HEK293 (cell line): ENCODE data around the gene BABAM1.
A peak's percentile ranks its signal among the peaks of the same experiment; 100 is the strongest.

Experiments used
- CTCF ChIA-PET: fragments of 350-600 bp; formaldehyde crosslinking; extraction: SDS; loops from one replicate; lab custom pipeline; 2021; ENCODE audit warnings: antibody characterized with exemption; lab: Yijun Ruan, JAX
- POLR2A ChIA-PET: fragments of 300-600 bp; formaldehyde crosslinking; extraction: SDS; loops from one replicate; lab custom pipeline; 2020; ENCODE audit warnings: antibody characterized with exemption, inconsistent platforms; lab: Yijun Ruan, JAX
- H3K27ac ChIP-seq: fragments of 200-500 bp; sonication (Bioruptor generic); 2 replicates; pipeline ENCODE4 v1.5.1; 2014; ENCODE audit warnings: low read depth, low read length, control low read depth, inconsistent platforms; ENCODE audit errors: extremely low read depth
- H3K36me3 ChIP-seq, 2 experiments: fragments of 200-500 bp in 1 of 2; sonication (Bioruptor generic) in 1 of 2; 1 replicate in 1 of 2; 2 replicates in 1 of 2; pipeline ENCODE4 v1.5.1; 2014 to 2017; ENCODE audit warnings: inconsistent platforms in 2 of 2, low read length in 2 of 2; ENCODE audit not compliant: control insufficient read depth in 2 of 2, insufficient read depth in 1 of 2
- H3K4me1 ChIP-seq: fragments of 200-500 bp; sonication (Bioruptor generic); 2 replicates; pipeline ENCODE4 v1.5.1; 2014; ENCODE audit warnings: mild to moderate bottlenecking, low read length, inconsistent platforms; ENCODE audit not compliant: control insufficient read depth, insufficient read depth
- H3K4me3 ChIP-seq: 2 replicates; pipeline ENCODE4 v1.5.1; 2011; ENCODE audit warnings: low read depth, mild to moderate bottlenecking, control low read depth, low read length, moderate library complexity
- H3K9me3 ChIP-seq: fragments of 200-500 bp; sonication (Bioruptor generic); 2 replicates; pipeline ENCODE4 v1.5.1; 2014; ENCODE audit warnings: low read depth, low read length, inconsistent platforms; ENCODE audit not compliant: control insufficient read depth, insufficient read depth
- KLF8 ChIP-seq: fragments of 450-650 bp; formaldehyde crosslinking; IDR thresholded peaks from 2 replicates; pipeline ENCODE4 v1.5.1; 2016; ENCODE audit warnings: missing biosample characterization, missing genetic modification characterization
- OSR2 ChIP-seq: fragments of 450-650 bp; formaldehyde crosslinking; IDR thresholded peaks from 2 replicates; pipeline ENCODE4 v1.5.1; 2016; ENCODE audit warnings: missing biosample characterization, missing genetic modification characterization
- SCRT2 ChIP-seq: fragments of 450-650 bp; formaldehyde crosslinking; IDR thresholded peaks from 2 replicates; pipeline ENCODE4 v1.5.1; 2016; ENCODE audit warnings: missing biosample characterization, missing genetic modification characterization
- TRIM28 ChIP-seq: IDR thresholded peaks from 2 replicates; pipeline ENCODE4 v1.6.1; 2011; ENCODE audit warnings: low read length, control low read depth, borderline replicate concordance
- ZBTB48 ChIP-seq: fragments of 450-650 bp; formaldehyde crosslinking; IDR thresholded peaks from 2 replicates; pipeline ENCODE4 v1.5.1; 2016; ENCODE audit warnings: missing biosample characterization, missing genetic modification characterization
- ZFP3 ChIP-seq: fragments of 450-650 bp; formaldehyde crosslinking; IDR thresholded peaks from 2 replicates; pipeline ENCODE4 v1.5.1; 2016; ENCODE audit warnings: low read depth, missing biosample characterization, missing genetic modification characterization
- ZNF121 ChIP-seq: fragments of 450-650 bp; formaldehyde crosslinking; IDR thresholded peaks from 2 replicates; pipeline ENCODE4 v1.5.1; 2016; ENCODE audit warnings: missing biosample characterization, missing genetic modification characterization
- ZNF155 ChIP-seq: fragments of 450-650 bp; formaldehyde crosslinking; IDR thresholded peaks from 2 replicates; pipeline ENCODE4 v1.5.1; 2016; ENCODE audit warnings: missing biosample characterization, missing genetic modification characterization
- ZNF2 ChIP-seq: fragments of 450-650 bp; formaldehyde crosslinking; IDR thresholded peaks from 2 replicates; pipeline ENCODE4 v1.5.1; 2016; ENCODE audit warnings: missing biosample characterization, missing genetic modification characterization
- ZNF335 ChIP-seq: fragments of 450-650 bp; formaldehyde crosslinking; conservative IDR thresholded peaks from 2 replicates; pipeline ENCODE4 v1.5.1; 2016; ENCODE audit warnings: missing biosample characterization, missing genetic modification characterization
- ZNF610 ChIP-seq: fragments of 450-650 bp; formaldehyde crosslinking; IDR thresholded peaks from 2 replicates; pipeline ENCODE4 v1.5.1; 2016; ENCODE audit warnings: missing biosample characterization, missing genetic modification characterization, borderline replicate concordance
- ZNF623 ChIP-seq: fragments of 450-650 bp; formaldehyde crosslinking; IDR thresholded peaks from 2 replicates; pipeline ENCODE4 v1.5.1; 2016; ENCODE audit warnings: missing biosample characterization, missing genetic modification characterization
- ZNF624 ChIP-seq: fragments of 450-650 bp; formaldehyde crosslinking; IDR thresholded peaks from 2 replicates; pipeline ENCODE4 v1.5.1; 2017; ENCODE audit warnings: missing biosample characterization, missing genetic modification characterization
- ZNF654 ChIP-seq: fragments of 450-650 bp; formaldehyde crosslinking; IDR thresholded peaks from 2 replicates; pipeline ENCODE4 v1.5.1; 2016; ENCODE audit warnings: low read depth, missing biosample characterization, missing genetic modification characterization
- ZNF658 ChIP-seq: fragments of 450-650 bp; formaldehyde crosslinking; IDR thresholded peaks from 2 replicates; pipeline ENCODE4; 2016; ENCODE audit warnings: missing biosample characterization, missing genetic modification characterization
- ZNF777 ChIP-seq: fragments of 450-650 bp; formaldehyde crosslinking; IDR thresholded peaks from 2 replicates; pipeline ENCODE4 v1.5.1; 2017; ENCODE audit warnings: missing biosample characterization, missing genetic modification characterization, borderline replicate concordance
- ZNF830 ChIP-seq: fragments of 450-650 bp; IDR thresholded peaks from 2 replicates; pipeline ENCODE4 v1.5.0; 2018; ENCODE audit warnings: missing biosample characterization, missing genetic modification characterization, low read depth, mild to moderate bottlenecking, moderate library complexity
- ZSCAN23 ChIP-seq: fragments of 450-650 bp; formaldehyde crosslinking; IDR thresholded peaks from 2 replicates; pipeline ENCODE4 v1.5.1; 2016; ENCODE audit warnings: missing biosample characterization, missing genetic modification characterization
- TF ChIP-seq, protein P1 (sequence below): fragments of 450-650 bp; formaldehyde crosslinking; IDR thresholded peaks from 2 replicates; pipeline ENCODE4 v1.5.1; 2016; ENCODE audit warnings: missing biosample characterization, missing genetic modification characterization
- TF ChIP-seq, protein P2 (sequence below): fragments of 450-650 bp; formaldehyde crosslinking; IDR thresholded peaks from 2 replicates; pipeline ENCODE4 v1.5.1; 2016; ENCODE audit warnings: missing biosample characterization, missing genetic modification characterization
- TF ChIP-seq, protein P3 (sequence below): fragments of 450-650 bp; formaldehyde crosslinking; IDR thresholded peaks from 2 replicates; pipeline ENCODE4 v1.5.1; 2016; ENCODE audit warnings: missing biosample characterization, missing genetic modification characterization

The BABAM1 gene

DNA sequence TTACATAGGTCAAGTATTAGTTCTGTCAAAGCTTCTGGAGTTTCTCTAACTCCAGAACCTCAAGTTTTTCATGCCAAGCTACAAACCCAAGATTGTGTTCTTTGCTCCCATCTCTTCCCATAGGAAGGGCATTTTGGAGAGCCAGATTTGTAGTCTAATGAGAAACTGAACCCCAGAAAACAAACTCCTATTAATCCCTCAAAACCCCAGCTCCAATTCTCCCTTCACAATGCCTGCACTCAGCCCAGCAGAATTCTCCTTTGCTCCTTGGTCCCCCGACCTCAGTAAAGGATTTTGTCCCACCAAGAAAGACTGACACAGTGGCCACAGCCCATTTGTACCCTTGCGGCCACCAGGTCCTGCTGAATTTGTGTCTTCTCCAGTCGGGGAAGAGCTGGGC lies 11.1 kb upstream of the BABAM1 start:
- Histone ChIP-seq H3K36me3 (no peaks in the 10 kb centered on the region), H3K4me3 (no peak overlapping the region), H3K9me3 (no peaks in the 10 kb centered on the region), H3K27ac (no peak overlapping the region), H3K4me1 (no peaks in the 10 kb centered on the region)
- TF ChIP-seq ZBTB48 (no peak), ZFP3 (peak; percentile 94), OSR2 (tag by site-specific recombination) (no peak), SCRT2 (tag by site-specific recombination) (no peak), ZNF335 (tag by site-specific recombination) (0 out of 2 replicates have a peak, but pooled peaks have one; percentile 15), ZNF623 (tag by site-specific recombination) (peak; percentile 32; the same call in 1 of the 2 replicates)
- POLR2A ChIA-PET: interaction anchor here (1.9 kb wide), 1 partner anchor 11 kb away, joined by 5 read pairs; the partner anchor contains the start of gene BABAM1
- CTCF ChIA-PET: interaction anchor here (0.6 to 0.8 kb wide), 3 partner anchors 9 to 479 kb away, joined by 3 to 5 read pairs (median 3); no protein-coding TSS in a partner anchor

DNA sequence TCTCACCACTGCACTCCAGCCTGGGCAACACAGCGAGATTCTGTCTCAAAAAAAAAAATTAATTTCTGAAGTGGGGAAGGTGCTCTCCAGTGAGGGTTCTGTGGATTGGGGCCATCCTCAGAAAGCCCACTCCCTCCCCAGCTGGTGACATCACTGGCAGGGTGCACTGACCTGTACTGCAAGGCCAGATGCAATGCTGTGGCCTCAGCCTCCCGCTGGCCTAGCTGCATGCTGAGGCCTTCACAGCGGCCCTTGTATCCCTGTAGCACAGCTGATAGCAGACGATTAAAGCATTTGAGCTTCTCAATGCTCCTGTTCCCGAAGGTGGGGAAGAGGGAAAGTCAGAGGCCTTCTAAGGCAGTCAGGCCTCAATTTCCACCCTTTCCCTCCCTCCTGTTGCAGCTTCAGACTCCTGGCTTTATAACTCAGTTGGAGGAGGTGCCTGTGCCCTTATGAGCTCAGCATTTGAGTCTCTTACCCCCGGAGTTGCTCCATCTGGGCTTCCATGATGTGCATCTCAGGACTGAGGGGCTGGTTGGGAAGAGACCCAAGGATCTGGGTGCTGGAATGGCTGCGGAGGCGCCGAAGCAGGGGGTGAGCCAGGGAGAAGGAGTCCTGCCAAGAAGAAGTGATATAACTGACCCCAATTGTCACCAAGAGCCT lies 8.0 kb upstream of the BABAM1 start:
- no peak overlapping the region for H3K27ac ChIP-seq
- TF ChIP-seq TRIM28: peak; percentile 78; the same call in 1 of the 2 replicates
- TF ChIP-seq ZSCAN23 (tag by site-specific recombination): no peak
- POLR2A ChIA-PET: interaction anchor here (1.0 kb wide), 1 partner anchor 44 kb away, joined by 3 read pairs; the partner anchor contains the start of gene USE1
- no peaks in the 10 kb centered on the region for H3K36me3 ChIP-seq
- CTCF ChIA-PET: interaction anchor here (0.6 to 3.1 kb wide), 8 partner anchors 8 to 161 kb away, joined by 3 to 26 read pairs (median 8); partner anchors contain the start of genes BABAM1, OCEL1 and USE1
- no peak overlapping the region for H3K4me3 ChIP-seq
- H3K4me1 ChIP-seq: no peaks in the 10 kb centered on the region
- H3K9me3 ChIP-seq: no peaks in the 10 kb centered on the region

DNA sequence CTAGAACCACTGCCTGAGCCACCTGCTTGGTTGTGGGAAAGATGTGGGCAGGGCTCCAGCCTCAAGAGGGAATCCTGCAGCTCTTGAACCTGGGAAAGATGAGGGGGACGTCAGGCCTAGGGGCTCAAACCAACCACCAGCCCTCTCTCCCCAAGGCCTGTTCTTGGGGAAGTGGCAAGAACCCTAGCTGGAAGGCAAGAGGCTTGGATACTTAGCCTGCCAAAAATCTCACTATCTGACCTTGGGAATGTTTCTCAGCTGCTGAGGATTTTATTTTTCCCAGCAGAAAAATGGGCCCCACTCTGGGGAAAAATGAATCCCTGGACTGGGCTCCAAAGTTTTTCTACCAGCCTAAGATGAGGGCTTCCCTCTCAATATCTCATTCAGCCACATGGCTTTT lies 7.3 kb upstream of the BABAM1 start:
- H3K4me1 ChIP-seq: no peaks in the 10 kb centered on the region
- ChIA-PET CTCF (interaction anchor here (0.6 to 3.1 kb wide), 18 partner anchors 7 to 1904 kb away, joined by 3 to 26 read pairs (median 3); partner anchors contain the start of genes OCEL1 and USE1), POLR2A (interaction anchor here (0.6 to 1.0 kb wide), 2 partner anchors 25 to 44 kb away, joined by 3 read pairs; partner anchors contain the start of gene USE1)
- H3K9me3 ChIP-seq: no peaks in the 10 kb centered on the region
- H3K36me3 ChIP-seq: no peaks in the 10 kb centered on the region
- TF ChIP-seq ZNF830 (no peak), ZNF121 (tag by site-specific recombination) (no peak), ZNF777 (no peak), ZNF155 (tag by site-specific recombination) (no peak), SCRT2 (tag by site-specific recombination) (no peak)
- TF ChIP-seq, protein P1, sequence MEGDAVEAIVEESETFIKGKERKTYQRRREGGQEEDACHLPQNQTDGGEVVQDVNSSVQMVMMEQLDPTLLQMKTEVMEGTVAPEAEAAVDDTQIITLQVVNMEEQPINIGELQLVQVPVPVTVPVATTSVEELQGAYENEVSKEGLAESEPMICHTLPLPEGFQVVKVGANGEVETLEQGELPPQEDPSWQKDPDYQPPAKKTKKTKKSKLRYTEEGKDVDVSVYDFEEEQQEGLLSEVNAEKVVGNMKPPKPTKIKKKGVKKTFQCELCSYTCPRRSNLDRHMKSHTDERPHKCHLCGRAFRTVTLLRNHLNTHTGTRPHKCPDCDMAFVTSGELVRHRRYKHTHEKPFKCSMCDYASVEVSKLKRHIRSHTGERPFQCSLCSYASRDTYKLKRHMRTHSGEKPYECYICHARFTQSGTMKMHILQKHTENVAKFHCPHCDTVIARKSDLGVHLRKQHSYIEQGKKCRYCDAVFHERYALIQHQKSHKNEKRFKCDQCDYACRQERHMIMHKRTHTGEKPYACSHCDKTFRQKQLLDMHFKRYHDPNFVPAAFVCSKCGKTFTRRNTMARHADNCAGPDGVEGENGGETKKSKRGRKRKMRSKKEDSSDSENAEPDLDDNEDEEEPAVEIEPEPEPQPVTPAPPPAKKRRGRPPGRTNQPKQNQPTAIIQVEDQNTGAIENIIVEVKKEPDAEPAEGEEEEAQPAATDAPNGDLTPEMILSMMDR: no peak
- TF ChIP-seq, all 188 proteins: peak for 0
- Histone ChIP-seq H3K4me3 (no peak overlapping the region), H3K27ac (no peak overlapping the region)

DNA sequence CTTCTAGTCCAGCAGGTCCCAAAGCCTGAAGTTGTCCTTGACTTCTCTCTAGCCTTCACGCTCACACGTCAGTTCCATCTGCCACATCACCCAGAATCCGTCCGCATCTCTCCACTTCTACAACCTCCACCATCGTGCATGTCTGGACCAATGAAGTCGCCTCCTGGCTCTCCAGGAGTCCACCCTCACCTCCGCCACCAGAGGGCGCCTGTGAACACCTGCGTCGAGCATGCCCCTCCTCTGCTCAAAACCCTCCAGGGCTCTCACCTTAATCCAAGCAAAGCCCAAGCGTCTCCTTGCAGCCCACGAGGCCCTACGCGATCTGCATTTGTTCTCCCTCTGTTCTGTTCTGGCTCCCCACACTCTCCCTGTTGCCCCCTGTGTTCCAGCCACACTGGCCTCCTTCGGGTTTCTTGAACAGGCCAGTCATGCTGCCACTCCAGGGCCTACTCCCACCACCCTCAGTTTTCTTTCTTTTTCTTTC lies 6.4 kb upstream of the BABAM1 start:
- H3K4me3 ChIP-seq: no peak overlapping the region
- no peaks in the 10 kb centered on the region for H3K4me1 ChIP-seq
- H3K27ac ChIP-seq: peak overlapping the region; percentile 38; the same call in 1 of the 2 replicates
- ChIA-PET POLR2A (interaction anchor here (0.6 kb wide), 1 partner anchor 24 kb away, joined by 3 read pairs; no protein-coding TSS in a partner anchor), CTCF (interaction anchor here (0.6 to 3.1 kb wide), 17 partner anchors 8 to 1903 kb away, joined by 3 to 26 read pairs (median 3); partner anchors contain the start of genes OCEL1 and USE1)
- H3K9me3 ChIP-seq: no peaks in the 10 kb centered on the region
- no peaks in the 10 kb centered on the region for H3K36me3 ChIP-seq
- TF ChIP-seq, protein P2, sequence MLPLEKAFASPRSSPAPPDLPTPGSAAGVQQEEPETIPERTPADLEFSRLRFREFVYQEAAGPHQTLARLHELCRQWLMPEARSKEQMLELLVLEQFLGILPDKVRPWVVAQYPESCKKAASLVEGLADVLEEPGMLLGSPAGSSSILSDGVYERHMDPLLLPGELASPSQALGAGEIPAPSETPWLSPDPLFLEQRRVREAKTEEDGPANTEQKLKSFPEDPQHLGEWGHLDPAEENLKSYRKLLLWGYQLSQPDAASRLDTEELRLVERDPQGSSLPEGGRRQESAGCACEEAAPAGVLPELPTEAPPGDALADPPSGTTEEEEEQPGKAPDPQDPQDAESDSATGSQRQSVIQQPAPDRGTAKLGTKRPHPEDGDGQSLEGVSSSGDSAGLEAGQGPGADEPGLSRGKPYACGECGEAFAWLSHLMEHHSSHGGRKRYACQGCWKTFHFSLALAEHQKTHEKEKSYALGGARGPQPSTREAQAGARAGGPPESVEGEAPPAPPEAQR (tag by site-specific recombination): peak; percentile 54; the same call in 1 of the 2 replicates
- TF ChIP-seq KLF8 (peak; percentile 53; the same call in 1 of the 2 replicates), ZNF654 (peak; percentile 48), ZNF2 (tag by site-specific recombination) (peak; percentile 94; the same call in 1 of the 2 replicates), ZNF624 (tag by site-specific recombination) (no peak), ZNF610 (peak; percentile 16; the same call in 1 of the 2 replicates), ZNF658 (tag by site-specific recombination) (no peak)
- TF ChIP-seq, protein P3, sequence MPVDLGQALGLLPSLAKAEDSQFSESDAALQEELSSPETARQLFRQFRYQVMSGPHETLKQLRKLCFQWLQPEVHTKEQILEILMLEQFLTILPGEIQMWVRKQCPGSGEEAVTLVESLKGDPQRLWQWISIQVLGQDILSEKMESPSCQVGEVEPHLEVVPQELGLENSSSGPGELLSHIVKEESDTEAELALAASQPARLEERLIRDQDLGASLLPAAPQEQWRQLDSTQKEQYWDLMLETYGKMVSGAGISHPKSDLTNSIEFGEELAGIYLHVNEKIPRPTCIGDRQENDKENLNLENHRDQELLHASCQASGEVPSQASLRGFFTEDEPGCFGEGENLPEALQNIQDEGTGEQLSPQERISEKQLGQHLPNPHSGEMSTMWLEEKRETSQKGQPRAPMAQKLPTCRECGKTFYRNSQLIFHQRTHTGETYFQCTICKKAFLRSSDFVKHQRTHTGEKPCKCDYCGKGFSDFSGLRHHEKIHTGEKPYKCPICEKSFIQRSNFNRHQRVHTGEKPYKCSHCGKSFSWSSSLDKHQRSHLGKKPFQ: peak; percentile 59; the same call in 1 of the 2 replicates
